Thyroid gland (tissue), 4 donors: ENCODE data around the gene ERC1.

Source experiments
- POLR2A ChIP-seq, 2 donors: fragments of 450-650 bp; IDR thresholded peaks; one replicate each; pipeline ENCODE4 v1.6.1; 2017; ENCODE audit warnings: antibody characterized with exemption in 2 of 2, mild to moderate bottlenecking in 2 of 2, moderate library complexity in 1 of 2
- TF ChIP-seq, protein P1 (sequence below), 6 experiments: fragments of 200-600 bp in 3 of 6; fragments of 450-650 bp in 3 of 6; sonication (generic) in 3 of 6; IDR thresholded peaks; one replicate each; pipeline ENCODE4 v1.5.1; 2016 to 2019; ENCODE audit warnings: antibody characterized with exemption in 6 of 6, mild to moderate bottlenecking in 2 of 6, inconsistent platforms in 1 of 6, moderate library complexity in 1 of 6

DNA sequence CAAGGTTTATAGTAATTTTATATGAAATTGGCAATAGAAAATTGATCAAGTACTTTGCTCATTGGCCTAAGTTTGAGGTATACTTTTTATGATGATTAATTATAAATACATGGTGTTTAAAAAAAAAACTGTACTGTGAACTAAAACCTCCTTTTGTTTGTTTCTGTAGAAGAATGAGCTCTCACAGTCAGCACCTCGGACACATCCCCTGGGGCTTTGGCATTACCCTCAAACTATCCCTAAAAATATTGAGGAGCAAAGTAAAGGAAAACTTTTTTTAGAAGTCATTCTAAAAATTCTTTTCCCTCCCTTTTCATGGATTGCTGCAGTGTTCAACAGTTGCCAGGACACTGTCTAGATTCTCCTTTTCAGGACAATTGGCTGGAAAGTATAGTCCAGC, 419.8 kb downstream of the ERC1 start:
- no peak for TF ChIP-seq POLR2A (IDR thresholded peaks at IDR 0.05)
- TF ChIP-seq, protein P1, sequence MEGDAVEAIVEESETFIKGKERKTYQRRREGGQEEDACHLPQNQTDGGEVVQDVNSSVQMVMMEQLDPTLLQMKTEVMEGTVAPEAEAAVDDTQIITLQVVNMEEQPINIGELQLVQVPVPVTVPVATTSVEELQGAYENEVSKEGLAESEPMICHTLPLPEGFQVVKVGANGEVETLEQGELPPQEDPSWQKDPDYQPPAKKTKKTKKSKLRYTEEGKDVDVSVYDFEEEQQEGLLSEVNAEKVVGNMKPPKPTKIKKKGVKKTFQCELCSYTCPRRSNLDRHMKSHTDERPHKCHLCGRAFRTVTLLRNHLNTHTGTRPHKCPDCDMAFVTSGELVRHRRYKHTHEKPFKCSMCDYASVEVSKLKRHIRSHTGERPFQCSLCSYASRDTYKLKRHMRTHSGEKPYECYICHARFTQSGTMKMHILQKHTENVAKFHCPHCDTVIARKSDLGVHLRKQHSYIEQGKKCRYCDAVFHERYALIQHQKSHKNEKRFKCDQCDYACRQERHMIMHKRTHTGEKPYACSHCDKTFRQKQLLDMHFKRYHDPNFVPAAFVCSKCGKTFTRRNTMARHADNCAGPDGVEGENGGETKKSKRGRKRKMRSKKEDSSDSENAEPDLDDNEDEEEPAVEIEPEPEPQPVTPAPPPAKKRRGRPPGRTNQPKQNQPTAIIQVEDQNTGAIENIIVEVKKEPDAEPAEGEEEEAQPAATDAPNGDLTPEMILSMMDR (IDR thresholded peaks at IDR 0.05) = no peak
